ENCODE results near the gene OBSL1.

The OBSL1 gene

DNA sequence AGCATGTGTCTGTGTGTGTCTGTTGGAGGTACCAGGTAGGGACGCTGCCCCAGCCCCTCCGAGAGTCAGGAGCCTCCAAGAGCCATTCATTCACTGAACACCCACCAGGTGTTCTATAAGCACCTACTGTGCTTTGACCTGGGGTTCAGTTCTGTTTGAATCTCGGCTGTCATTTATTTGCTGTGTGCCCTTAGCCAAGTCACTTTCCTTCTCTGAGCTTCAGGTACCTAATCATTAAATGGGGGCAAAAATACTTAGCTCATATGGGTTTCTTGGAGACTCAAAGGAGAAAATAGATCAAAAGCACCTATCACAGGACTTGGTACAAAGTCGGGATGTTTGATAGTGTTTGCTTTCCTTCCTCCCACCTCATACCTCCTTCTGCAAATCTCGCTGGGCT lies 43.9 kb downstream of the OBSL1 start:
- TF ChIP-seq CTCF (IDR thresholded peaks at IDR 0.05): no peak
- no peak overlapping the region for H3K27ac ChIP-seq

GRCh38 chr2:219527076-219527394 lies 44.3 kb downstream of the OBSL1 start:
- TF ChIP-seq ZFX (IDR thresholded peaks at IDR 0.05; ENCODE audit: borderline replicate concordance): no peak
- no peak for TF ChIP-seq CTCF (IDR thresholded peaks at IDR 0.05)
- no peak overlapping the region for H3K27ac ChIP-seq

DNA sequence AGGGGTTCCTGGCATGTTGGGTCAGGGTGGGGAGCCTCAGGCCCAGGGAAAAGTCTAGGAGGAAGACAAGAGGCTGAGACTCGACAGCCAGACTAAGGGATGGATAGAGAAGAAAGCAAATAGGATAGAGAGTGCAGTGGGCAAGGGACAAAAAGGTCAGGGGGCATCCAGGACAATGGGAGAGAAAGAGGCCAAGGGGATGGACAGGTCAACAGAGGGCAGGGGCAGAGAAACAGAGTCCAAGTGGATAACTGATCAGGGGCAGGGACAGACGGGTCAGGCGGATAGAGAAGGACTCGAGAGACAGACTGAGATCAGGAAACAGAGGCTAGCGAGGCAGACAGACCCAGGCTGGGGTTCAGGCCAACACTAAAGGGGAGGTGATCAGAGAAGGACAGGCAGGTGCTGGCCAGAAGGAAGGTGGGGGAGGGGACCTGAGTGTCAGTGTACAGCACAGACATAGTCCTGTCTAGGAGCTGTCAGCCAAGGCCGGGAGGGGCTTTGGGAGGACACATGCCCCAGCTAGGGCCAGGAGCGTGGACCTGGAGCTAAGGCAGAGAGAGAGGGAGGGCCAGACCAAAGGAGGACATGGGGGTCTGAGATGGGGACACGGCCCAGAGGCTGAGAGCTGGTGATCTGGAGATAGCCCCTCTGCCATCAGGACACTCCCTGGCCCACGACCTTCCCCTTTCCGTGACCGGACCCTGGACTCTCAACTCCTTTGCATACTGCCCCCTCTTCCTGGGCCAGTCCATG lies 44.8 kb downstream of the OBSL1 start:
- H3K27ac ChIP-seq: no peak overlapping the region
- TF ChIP-seq ZFX (IDR thresholded peaks at IDR 0.05; ENCODE audit: borderline replicate concordance): no peak
- TF ChIP-seq CTCF (IDR thresholded peaks at IDR 0.05): no peak

DNA sequence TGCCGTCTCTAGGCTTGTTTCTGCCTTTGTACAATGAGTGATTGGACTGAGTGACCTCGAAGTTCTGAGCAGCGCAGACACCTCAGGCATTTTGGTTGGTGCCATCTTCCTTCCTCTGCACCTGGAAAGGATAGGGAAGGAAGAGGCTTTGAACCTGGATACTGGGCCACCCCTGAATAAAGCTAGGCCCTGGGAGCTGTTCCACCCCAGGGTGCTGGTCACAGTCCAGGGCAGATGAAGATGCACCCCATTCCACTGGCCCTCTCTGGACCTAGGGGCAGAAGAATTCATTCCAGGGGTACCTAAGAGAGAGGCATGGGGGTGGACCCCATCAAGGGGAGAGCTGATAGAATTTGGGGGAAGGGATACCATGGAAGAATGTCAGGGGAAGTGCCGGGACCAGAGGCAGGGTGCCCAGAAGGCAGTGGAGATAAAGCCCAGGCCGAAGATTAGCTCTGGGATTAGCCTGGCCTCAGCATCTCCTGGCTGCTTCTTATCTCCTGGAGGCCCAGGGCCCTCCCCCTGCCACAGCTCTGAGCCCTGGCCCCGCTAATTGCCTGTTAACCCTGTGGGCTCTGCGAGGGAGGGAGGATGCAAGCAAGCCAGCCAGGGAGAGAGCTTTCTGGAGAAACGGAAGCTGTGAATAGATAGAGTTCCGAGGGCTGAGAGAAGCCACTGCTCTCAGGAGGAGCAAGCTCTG lies 45.7 kb downstream of the OBSL1 start:
- H3K27ac ChIP-seq: no peak overlapping the region

DNA sequence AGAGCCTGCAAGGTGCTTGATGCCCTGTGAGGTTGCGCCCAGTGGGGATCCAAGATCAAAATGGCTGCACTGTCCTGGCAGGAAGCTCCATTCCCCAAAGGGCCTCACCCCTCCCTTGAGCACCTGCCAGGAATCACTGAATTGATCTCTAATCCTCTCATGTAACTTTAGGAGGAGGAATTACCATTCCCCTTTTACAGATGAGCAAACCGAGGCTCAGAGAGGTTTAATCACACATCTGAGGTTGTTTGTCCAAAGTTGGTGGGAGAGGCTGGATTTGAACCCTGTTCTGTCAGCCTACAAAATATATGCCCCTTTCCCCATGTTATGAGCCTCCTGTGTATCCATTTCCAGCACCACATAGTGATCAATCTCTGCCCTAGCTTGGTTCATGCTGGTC lies 46.5 kb downstream of the OBSL1 start:
- H3K27ac ChIP-seq: no peak overlapping the region
- no peak for TF ChIP-seq ZFX (IDR thresholded peaks at IDR 0.05; ENCODE audit: borderline replicate concordance)
- TF ChIP-seq CTCF (IDR thresholded peaks at IDR 0.05): no peak

More for the DNA sequence above, 45.7 kb downstream of the OBSL1 start:
- no peak for TF ChIP-seq CTCF (IDR thresholded peaks at IDR 0.05)

- TF ChIP-seq ZFX (IDR thresholded peaks at IDR 0.05; ENCODE audit: borderline replicate concordance) (no peak), CTCF (IDR thresholded peaks at IDR 0.05) (no peak)
- H3K27ac ChIP-seq: no peak overlapping the region
These were observed 48.2 kb downstream of the OBSL1 start for GRCh38 chr2:219523031-219523671.
